Measurements from ENCODE around the gene PEF1. TPM values are rescaled to one million over a fixed set of nuclear protein-coding genes. Genes with fewer than 3 reads are reported as not detected.

Gene PEF1
- total and polyA plus RNA-seq, 2 donors (not counting 1 experiment from before 2014, with no cell fraction given) = 36.7 to 49.4 TPM

DNA sequence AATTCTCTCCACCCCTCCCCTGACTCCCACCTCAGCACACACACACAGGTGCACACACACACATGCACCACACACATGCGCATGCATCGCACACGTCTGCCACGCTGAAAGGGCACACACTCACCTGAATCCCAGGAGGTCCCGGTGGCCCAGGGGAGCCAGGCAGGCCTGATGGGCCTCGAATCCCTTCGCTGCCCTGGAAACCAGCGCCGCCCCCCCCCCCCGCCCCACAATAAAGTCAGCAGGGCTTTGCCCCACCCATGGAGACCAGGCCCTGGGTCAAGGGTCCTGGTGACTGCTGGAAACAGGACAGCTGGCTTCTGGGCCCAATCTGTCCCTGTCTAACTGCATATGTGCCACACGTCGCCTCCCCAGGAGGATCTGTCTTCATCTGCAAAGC is 17.8 kb upstream of the PEF1 start:
- Histone ChIP-seq H3K4me2 (replicated peaks; ENCODE audit: low read depth, low read length, poor library complexity, severe bottlenecking) (no peak overlapping the region), H3K79me2 (ENCODE audit: control insufficient read depth, insufficient read depth, low read length) (no peaks in the 10 kb centered on the region), H3K36me3 (replicated peaks in 1 of 2; ENCODE audit: control extremely low read depth in 1 of 2, control insufficient read depth in 1 of 2, extremely low read depth in 1 of 2, insufficient read depth in 2 of 2, low read length in 1 of 2) (no peaks in the 10 kb centered on the region), H3K27me3 (replicated peaks in 1 of 4; ENCODE audit: control extremely low read depth in 1 of 4, control insufficient read depth in 3 of 4, insufficient read depth in 4 of 4, low read length in 3 of 4) (peaks cover 0 to 6% (median 0%) of the 10 kb centered on the region in 4 experiments), H3K4me1 (ENCODE audit: control insufficient read depth in 2 of 2, insufficient read depth in 2 of 2, low read length in 2 of 2) (no peaks in the 10 kb centered on the region), H4K20me1 (ENCODE audit: control insufficient read depth, insufficient read depth, low read length, poor library complexity, severe bottlenecking) (no peaks in the 10 kb centered on the region), H3K9me3 (ENCODE audit: control extremely low read depth in 1 of 3, control insufficient read depth in 2 of 3, insufficient read depth in 1 of 3, low read length in 2 of 3) (no peaks in the 10 kb centered on the region), H3K27ac (ENCODE audit: low read length in 2 of 2) (no peak overlapping the region), H2AFZ (ENCODE audit: insufficient read depth, low read depth, low read length, poor library complexity, severe bottlenecking) (no peak overlapping the region), H3K9ac (ENCODE audit: low read length) (no peak overlapping the region), H3K4me3 (ENCODE audit: control extremely low read depth in 1 of 5, extremely low read depth in 1 of 5, insufficient read depth in 1 of 5, low read depth in 2 of 5, low read length in 4 of 5) (no peak overlapping the region)
- TF ChIP-seq, protein P1, sequence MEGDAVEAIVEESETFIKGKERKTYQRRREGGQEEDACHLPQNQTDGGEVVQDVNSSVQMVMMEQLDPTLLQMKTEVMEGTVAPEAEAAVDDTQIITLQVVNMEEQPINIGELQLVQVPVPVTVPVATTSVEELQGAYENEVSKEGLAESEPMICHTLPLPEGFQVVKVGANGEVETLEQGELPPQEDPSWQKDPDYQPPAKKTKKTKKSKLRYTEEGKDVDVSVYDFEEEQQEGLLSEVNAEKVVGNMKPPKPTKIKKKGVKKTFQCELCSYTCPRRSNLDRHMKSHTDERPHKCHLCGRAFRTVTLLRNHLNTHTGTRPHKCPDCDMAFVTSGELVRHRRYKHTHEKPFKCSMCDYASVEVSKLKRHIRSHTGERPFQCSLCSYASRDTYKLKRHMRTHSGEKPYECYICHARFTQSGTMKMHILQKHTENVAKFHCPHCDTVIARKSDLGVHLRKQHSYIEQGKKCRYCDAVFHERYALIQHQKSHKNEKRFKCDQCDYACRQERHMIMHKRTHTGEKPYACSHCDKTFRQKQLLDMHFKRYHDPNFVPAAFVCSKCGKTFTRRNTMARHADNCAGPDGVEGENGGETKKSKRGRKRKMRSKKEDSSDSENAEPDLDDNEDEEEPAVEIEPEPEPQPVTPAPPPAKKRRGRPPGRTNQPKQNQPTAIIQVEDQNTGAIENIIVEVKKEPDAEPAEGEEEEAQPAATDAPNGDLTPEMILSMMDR (IDR thresholded peaks at IDR 0.05) = no peak
- TF ChIP-seq EZH2 (IDR thresholded peaks at IDR 0.05; ENCODE audit: borderline replicate concordance, insufficient read depth, low read depth, low read length, poor library complexity, severe bottlenecking) = no peak
- CTCF ChIA-PET = interaction anchor here (0.5 to 10.8 kb wide), 8 partner anchors 12 to 832 kb away, joined by 3 to 184 read pairs (median 5); no protein-coding TSS in a partner anchor
- Mint-ChIP-seq H3K27ac (no peak overlapping the region), H3K4me1 (no peaks in the 10 kb centered on the region), H3K27me3 (peaks cover 9% of the 10 kb centered on the region), H3K9me3 (ENCODE audit: insufficient read depth) (no peaks in the 10 kb centered on the region), H3K4me3 (no peak overlapping the region)
- POLR2A ChIA-PET = no interaction called here
- DNase-seq (no peak), ATAC-seq (ENCODE audit: low read depth) (no peak)
- WGBS (ENCODE audit: insufficient coverage) = 88% methylated on average over 8 of the region's 12 CpGs
- intact Hi-C loops (cut with micrococcal nuclease) = loop anchor here (2.0 kb wide), 1 partner anchor 400 kb away; no protein-coding TSS in a partner anchor

DNA sequence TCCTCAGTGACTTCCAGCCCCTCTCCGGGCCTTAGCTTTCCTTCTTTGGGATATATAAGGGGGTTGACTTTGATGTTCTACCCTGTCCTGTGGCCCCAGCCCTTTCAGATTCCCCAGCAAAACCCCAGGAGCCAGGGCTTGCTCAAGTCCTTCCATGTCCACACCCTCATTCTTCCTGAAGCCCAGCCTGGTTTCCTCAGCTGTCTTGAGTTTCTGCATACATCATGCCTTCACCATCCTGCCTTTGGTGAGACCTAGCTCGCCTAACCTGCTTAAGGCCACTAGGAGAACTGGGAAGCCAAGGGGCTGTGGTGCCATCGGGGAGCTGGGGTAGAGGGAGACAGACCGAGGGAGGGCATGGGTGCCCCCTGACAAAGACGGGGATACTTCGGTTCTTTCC is 17.2 kb upstream of the PEF1 start:
- TF ChIP-seq, protein P1 (IDR thresholded peaks at IDR 0.05) = no peak
- TF ChIP-seq EZH2 (IDR thresholded peaks at IDR 0.05; ENCODE audit: borderline replicate concordance, insufficient read depth, low read depth, low read length, poor library complexity, severe bottlenecking) = no peak
- Histone ChIP-seq H3K9me3 (ENCODE audit: control extremely low read depth in 1 of 3, control insufficient read depth in 2 of 3, insufficient read depth in 1 of 3, low read length in 2 of 3) (no peaks in the 10 kb centered on the region), H3K79me2 (ENCODE audit: control insufficient read depth, insufficient read depth, low read length) (no peaks in the 10 kb centered on the region), H3K9ac (ENCODE audit: low read length) (no peak overlapping the region), H3K27me3 (replicated peaks in 1 of 4; ENCODE audit: control extremely low read depth in 1 of 4, control insufficient read depth in 3 of 4, insufficient read depth in 4 of 4, low read length in 3 of 4) (peaks cover 0 to 8% (median 0%) of the 10 kb centered on the region in 4 experiments), H2AFZ (ENCODE audit: insufficient read depth, low read depth, low read length, poor library complexity, severe bottlenecking) (no peak overlapping the region), H3K27ac (ENCODE audit: low read length in 2 of 2) (no peak overlapping the region), H4K20me1 (ENCODE audit: control insufficient read depth, insufficient read depth, low read length, poor library complexity, severe bottlenecking) (no peaks in the 10 kb centered on the region), H3K4me2 (replicated peaks; ENCODE audit: low read depth, low read length, poor library complexity, severe bottlenecking) (no peak overlapping the region), H3K4me1 (ENCODE audit: control insufficient read depth in 2 of 2, insufficient read depth in 2 of 2, low read length in 2 of 2) (no peaks in the 10 kb centered on the region), H3K36me3 (replicated peaks in 1 of 2; ENCODE audit: control extremely low read depth in 1 of 2, control insufficient read depth in 1 of 2, extremely low read depth in 1 of 2, insufficient read depth in 2 of 2, low read length in 1 of 2) (no peaks in the 10 kb centered on the region), H3K4me3 (ENCODE audit: control extremely low read depth in 1 of 5, extremely low read depth in 1 of 5, insufficient read depth in 1 of 5, low read depth in 2 of 5, low read length in 4 of 5) (no peak overlapping the region)
- DNase-seq (no peak), ATAC-seq (ENCODE audit: low read depth) (no peak)
- intact Hi-C loops (cut with micrococcal nuclease) = loop anchor here (2.0 kb wide), 1 partner anchor 401 kb away; no protein-coding TSS in a partner anchor
- 96% methylated on average over 4 of the region's 6 CpGs for WGBS (ENCODE audit: insufficient coverage)
- ChIA-PET POLR2A (interaction anchor here (0.6 kb wide), 1 partner anchor 164 kb away, joined by 3 read pairs; no protein-coding TSS in a partner anchor), CTCF (interaction anchor here (0.5 to 10.8 kb wide), 8 partner anchors 11 to 831 kb away, joined by 3 to 184 read pairs (median 4); no protein-coding TSS in a partner anchor)
- Mint-ChIP-seq H3K4me3 (no peak overlapping the region), H3K27ac (no peak overlapping the region), H3K4me1 (no peaks in the 10 kb centered on the region), H3K27me3 (peaks cover 14% of the 10 kb centered on the region), H3K9me3 (ENCODE audit: insufficient read depth) (no peaks in the 10 kb centered on the region)
